Lung microvascular endothelial cell (primary cell): Measurements from ENCODE around the gene SZT2. TPM values are rescaled to one million over a fixed set of nuclear protein-coding genes. Genes with fewer than 3 reads are reported as not detected.

Experiments
- DNase-seq, 2 donors: peaks; one replicate each; pipeline versions ENCODE4 v3.0.0 to v3.0.0-alpha.2; 2010; ENCODE audit warnings: low read depth in 2 of 2
- total RNA-seq: library from RNA; depleted of rRNA; stranded (reverse); fragments of >200 nt; gene quantifications from 2 replicates; pipeline ENCODE4 v1.2.1, GENCODE V29; 2014

SZT2 gene
- 7.6 and 13.7 TPM in 2 replicates for total RNA-seq

DNA sequence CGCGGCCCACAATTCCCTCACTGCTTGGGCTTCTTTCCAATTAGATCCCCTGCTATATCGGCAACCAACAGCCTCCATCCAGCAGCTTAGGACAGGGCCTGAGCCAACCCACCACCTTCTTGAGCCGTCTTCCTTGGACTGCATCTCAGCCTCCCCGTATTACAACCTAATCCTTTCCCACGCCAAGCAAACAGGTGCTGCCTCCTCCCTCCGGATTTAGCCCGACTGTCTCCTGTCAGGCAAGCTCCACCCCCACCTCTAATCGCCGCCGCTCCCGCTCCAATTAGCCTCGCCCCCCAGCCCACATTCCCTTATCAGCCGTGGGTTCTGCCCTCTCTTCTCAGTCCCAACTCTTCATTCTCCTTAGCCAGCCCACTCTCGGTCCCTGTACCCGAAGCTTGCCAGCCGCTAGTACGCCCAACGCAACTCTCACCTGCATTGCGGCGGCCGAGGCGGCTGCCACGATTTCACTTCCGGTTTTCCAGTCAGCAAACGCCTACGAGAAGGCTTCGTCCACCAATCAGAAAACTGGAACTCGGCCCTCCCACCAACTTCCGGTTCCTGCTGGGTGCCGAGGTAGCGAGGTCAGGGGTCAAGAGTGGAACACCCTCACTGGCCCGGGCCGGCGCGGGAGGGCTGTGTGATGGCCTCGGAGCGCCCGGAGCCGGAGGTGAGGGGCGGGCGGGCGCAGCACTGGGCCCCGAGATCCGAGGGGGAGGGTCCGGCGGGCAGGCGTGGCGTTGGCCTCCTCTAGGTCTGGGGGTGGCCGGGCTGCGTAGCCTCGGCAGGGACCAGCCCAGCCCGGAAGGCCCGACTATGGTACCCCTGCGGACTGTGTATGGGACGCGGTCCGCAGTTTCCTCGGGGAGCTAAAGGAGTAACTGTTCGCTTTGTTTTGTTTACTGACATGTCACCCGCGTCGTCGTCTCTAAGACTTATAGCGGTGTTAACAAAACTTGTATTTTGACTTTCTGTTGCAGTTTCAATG lies at the start of gene SZT2, which contains the start of gene MED8:
Gene SZT2 (plus strand): TSS at position 574 of the 988 bp plus-strand sequence. CDS start 70 bp downstream, at position 644.
Gene MED8 (minus strand): TSS at position 475 of the 988 bp plus-strand sequence. CDS start 36 bp downstream, at position 439.
- peak; percentile 95 to 96 for DNase-seq

DNA sequence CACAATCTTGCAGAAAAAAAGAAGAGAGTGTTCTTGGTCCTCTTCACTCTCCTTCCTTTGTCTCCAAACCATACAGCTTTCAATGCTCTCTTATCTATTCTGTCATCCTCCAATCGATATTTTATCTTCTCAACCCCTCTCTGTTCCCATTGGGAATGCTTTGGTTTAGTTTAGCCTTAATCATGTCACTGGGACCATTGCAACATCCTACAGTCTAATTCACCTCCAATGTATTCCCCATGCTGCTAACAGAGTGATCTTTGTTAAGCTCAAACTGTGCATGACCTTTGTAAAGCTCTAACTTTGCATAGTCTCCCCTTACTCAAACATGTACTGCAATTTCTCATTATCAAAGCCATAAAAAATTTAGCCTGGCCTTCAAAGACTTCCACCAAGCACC lies 49.1 kb upstream of the SZT2 start:
- no peak for DNase-seq

DNA sequence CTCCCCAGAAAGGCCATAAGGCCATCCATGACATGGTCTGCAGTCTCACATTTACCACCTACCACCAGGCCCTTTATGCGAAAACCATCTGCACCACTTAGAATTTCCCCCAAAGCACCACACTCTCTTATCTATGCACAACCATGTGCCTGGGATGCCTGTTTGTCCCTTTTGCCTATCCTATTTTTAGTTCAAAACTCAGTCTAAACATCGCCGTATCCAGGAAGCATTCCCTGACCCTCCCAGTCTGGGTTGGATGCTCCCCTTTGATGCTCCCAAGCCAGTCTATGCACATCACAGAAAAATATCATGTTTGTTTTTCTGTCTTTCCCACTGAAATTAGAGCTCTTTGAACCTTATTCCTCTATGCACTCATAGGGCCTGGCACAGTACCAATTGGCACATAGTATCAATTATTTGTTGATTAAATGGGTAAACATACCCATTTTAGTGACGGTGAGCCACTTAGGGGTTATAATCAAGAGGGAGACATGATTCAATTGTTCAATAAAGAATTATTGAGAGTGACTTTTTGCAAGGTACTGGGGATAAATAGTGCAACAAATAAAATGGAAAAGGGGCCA lies 45.3 kb upstream of the SZT2 start:
- peak; percentile 75 to 87 for DNase-seq

DNA sequence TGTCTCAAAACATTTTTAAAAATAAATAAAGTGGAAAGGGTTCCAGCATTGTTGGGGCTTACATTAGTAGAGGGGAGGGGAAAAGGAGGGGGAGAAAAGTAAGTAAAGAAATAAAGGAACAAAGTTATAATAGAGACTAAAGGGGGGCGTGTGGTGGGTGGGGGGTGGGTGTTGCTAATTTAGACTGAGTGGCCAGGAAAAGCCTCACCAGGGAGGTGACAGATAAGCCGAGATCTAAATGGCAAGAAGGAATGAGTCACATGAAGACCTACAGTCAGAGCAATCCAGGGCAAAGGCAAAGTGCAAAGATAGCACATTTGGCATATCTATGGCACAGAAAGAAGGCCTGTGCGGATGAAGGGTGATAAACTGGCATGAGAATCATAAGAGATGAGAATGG lies 44.6 kb upstream of the SZT2 start:
- no peak for DNase-seq

DNA sequence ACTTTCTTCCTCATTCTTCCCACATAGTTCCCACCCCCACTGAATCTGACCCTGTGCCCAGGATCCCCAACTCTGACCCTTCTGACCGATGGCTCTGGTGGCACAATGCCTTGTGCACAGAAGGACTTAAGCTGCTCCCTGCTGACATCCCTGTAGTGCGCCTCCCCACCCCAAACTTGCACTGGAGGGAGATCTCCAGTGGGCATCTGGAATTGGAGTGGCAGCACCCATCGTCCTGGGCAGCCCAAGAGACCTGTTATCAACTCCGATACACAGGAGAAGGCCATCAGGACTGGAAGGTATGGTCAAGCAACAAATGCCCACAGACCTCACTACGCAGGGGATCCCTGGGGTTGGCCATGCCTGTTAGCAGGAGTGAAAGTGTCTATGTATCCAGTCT lies 43.1 kb upstream of the SZT2 start:
- no peak for DNase-seq

DNA sequence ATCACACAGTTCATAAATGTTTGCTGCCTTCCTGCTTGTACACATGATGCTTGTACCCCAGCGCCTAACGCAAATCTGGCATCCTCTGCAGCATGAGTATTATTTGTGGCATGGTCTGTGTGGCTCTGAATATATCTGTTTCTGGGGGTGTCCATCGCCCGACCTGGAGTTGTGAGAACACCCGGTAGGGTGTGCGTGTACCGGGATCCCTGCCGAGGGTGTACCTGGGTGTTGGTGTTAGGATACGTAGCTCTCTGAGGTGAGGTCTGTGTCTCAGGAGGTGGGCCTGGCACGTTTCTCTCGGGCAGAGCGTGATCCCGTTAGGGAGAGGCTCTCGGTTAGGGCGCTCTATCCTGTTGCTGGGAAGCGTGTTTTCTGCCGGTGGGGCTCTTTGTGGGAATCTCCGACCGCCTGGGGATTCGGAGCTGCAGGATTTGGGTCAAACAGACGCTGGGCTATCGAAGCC lies 41.3 kb upstream of the SZT2 start:
- DNase-seq, result no peak

DNA sequence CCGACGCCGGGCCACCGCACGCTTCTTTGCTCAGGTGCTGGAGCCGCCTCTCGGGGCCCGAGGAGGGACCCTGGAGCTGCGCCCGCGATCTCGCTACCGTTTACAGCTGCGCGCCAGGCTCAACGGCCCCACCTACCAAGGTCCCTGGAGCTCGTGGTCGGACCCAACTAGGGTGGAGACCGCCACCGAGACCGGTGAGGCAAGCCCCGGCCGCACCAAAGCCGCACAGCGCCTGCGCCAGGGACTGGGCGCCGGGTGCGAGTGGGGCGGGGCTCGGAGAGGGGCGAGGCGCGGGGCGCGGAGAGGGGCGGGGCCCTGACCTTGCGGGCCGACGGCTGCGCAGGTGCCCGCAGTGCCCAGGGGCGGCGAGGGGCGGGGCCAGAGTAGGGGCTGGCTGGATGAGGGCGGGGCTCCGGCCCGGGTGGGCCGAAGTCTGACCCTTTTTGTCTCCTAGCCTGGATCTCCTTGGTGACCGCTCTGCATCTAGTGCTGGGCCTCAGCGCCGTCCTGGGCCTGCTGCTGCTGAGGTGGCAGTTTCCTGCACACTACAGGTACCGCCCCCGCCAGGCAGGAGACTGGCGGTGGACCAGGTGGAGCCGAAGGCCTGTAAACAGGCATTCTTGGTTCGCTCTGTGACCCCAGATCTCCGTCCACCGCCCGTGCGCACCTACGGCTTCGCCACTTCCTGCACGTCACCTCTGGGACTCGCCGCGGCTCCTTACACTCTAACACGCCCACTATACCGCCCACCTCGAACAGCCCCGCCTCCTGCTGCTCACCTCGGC lies 40.7 kb upstream of the SZT2 start:
- peak; percentile 47 to 65 for DNase-seq

DNA sequence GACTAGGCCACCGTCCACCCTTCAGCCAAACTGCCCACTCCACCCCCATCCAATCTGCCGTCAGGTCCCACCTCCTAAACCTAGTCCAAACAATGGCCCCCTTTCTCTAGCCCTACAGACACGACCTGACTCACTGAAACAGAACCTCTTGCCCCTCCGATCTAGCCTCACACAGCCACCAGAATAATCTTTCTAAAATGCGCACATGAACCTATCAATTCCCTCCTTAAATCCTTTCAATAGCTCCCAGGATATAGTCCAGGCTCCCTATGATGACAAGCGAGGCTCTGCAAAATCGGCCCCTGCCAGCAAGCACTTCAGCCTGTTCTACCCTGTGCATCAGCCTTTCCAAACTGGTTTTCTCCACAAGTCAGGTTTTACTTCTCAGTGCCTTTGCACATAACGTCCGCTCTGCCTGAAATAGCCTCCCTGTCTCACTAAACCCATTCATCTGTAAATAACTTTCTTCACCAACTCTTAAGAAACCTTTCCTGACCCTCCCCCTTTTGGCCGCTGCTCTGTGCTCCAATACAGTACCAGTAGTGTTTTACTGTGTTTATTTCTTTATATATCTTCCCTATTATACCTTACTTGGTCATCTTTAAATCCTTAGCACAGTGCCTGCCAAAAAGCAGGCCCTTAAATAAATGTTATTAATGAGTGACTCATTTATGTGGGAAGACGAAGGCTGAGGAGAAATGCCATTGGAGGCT lies 39.9 kb upstream of the SZT2 start:
- peak in 1 of 2 donors; percentile 18 for DNase-seq

DNA sequence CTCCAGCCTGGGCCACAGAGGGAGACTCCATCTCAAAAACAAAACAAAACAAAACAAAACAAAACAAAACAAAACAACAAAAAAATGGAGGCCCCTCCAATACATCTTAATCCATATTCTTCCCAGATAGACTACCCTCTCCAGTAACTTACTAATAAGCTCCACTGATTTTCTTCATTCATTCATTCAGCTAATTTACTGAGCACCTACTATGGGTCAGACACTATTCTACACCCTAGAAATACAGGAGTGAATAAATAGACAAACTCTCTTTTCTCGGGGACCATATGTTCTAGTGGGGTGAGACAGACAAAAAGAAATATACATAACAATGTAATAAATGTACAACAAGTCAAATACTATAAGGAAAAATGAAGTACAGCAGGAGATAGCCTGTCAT lies 38.7 kb upstream of the SZT2 start:
- DNase-seq, result no peak

DNA sequence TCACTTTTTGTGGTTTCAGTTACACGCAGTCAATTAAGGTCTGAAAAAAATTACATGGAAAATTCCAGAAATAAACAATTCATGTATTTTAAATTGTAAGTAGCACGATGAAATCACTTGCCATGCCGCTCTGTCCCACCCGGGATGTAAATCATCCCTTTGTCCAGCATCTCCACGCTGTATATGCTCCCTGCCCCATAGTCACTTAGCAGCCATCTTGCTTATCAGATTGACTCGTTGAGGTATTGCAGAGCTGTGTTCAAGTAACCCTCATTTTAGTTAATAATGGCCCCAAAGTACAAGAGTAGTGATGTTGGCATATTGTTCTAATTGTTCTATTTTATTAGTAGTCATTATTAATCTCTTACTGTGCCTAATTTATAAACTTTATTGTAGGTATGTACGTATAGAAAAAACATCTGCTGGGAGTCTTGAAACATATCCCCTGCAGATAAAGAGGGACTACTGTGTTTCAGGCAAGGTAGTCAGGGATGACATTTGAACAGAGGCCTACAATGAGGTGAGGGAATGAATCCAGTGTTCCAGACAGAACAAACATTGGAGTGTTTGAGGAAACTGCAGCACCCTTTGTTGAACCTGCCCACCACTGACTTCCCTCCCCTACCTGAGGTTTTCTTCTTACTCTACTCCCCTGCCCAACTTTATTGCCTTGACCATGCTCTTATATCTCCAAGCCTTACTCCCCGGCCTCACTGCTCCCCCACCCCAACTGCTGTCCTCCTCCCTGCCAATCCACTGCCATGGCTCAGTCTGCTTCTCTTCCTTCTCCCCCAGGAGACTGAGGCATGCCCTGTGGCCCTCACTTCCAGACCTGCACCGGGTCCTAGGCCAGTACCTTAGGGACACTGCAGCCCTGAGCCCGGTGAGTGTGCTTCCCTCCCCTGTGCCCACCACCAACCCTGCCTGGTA lies 38.0 kb upstream of the SZT2 start:
- no peak for DNase-seq

DNA sequence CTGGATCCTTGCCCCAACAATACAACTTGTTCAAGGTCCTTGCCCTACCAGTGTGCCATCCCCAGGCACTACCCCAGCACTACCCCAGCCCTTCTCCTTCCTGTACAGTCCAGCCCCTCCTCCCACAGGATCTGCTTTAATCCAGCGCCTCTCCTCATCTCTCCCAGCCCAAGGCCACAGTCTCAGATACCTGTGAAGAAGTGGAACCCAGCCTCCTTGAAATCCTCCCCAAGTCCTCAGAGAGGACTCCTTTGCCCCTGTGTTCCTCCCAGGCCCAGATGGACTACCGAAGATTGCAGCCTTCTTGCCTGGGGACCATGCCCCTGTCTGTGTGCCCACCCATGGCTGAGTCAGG lies 37.4 kb upstream of the SZT2 start:
- DNase-seq, result no peak

DNA sequence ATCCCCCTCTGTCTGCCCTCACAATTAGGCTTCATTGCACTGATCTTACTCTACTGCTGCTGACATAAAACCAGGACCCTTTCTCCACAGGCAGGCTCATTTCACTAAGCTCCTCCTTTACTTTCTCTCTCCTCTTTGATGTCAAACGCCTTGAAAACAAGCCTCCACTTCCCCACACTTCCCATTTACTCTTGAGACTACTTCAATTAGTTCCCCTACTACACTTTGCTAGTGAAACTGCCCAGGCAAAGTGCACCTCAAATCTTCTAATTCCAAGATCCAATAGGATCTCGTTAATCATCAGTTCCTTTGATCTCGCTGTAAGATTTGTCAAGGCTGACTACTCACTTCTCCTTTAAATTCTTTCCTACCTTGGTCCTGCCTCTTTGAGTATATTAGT lies 36.8 kb upstream of the SZT2 start:
- DNase-seq, result no peak

DNA sequence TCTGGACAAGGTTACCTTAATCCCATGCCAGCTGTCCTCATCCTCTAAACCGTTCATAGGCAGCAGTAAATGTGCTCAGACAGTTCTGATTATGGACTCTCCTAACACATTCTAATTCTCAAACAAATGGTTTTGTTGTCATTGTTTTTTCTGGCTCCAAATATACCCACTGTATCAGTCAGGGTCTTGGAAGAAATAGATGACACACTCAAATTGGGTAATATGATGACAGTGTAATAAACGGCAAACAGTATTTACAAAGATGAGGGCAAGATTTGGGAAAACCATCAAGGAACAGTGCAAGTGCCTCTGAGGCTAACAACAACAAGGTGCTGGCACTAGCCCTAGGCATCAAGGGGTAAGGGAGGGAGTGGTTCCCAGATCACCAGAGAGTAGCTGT lies 35.2 kb upstream of the SZT2 start:
- DNase-seq, result no peak

DNA sequence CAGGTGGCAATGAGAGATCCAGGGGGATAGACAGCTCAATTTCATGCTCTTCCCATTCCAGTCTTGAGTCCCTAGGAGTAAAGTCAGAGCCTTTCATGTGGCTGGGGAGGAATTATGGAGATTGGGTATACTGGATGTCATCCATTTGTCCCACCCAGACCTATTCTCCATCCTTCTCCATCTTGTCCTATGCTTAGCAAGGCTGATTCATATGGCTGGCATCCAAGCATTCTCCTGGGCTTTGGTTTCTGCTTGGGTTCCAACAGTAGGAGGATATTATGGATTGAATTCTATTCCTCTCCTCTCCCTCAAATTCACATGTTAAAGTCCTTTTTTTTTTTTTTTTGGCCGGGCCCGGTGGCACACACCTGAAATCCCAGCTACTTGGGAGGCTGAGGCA lies 34.8 kb upstream of the SZT2 start:
- no peak for DNase-seq

DNA sequence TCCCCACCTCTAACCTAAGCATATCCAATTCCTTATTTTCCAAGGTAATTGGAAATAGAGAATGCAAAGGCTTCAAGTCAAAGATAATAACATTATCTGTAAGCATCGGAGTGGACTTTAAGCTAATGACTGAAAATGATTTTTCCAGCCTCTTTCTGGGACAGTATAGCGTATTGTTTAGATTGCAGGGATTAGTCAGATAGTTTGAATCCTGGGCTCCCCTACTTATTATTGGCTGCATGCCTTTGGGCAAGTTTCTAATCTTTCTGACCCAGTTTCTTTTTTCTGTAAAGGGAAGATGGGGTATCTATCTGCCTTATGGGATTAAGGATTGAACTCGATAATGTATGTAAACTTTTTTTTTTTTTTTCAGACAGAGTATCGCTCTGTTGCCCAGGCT lies 32.4 kb upstream of the SZT2 start:
- DNase-seq, result no peak

DNA sequence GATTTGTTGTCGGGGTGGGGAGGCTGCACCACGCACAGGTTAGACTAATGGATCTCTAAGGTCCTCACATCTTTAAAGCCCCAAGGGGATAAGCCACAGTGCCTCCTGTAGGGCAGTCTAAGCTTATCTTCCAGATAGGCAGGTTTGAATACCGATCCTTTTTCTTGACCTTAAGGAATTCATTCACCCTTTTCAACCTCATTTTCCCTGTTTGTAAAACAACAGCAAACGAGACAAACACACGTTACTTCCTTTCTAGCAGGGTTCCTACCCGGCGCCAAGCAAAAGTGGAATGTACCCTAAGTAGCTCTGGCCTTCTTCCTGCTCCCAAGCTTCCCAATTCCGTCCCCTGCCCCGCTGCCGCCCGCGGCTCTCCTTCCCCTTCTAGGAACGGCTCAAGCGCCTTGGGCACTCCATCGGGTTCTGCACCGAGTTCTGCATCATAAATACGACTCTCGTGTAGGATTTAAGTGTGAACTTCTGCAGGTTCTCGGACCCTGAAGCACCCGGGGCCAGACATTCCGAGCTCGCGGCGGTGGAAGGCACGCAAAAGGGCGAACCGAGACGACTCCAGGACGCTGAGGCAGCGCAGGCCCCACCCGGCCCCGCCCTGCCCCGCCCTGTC lies 31.5 kb upstream of the SZT2 start:
- peak; percentile 52 to 65 for DNase-seq

DNA sequence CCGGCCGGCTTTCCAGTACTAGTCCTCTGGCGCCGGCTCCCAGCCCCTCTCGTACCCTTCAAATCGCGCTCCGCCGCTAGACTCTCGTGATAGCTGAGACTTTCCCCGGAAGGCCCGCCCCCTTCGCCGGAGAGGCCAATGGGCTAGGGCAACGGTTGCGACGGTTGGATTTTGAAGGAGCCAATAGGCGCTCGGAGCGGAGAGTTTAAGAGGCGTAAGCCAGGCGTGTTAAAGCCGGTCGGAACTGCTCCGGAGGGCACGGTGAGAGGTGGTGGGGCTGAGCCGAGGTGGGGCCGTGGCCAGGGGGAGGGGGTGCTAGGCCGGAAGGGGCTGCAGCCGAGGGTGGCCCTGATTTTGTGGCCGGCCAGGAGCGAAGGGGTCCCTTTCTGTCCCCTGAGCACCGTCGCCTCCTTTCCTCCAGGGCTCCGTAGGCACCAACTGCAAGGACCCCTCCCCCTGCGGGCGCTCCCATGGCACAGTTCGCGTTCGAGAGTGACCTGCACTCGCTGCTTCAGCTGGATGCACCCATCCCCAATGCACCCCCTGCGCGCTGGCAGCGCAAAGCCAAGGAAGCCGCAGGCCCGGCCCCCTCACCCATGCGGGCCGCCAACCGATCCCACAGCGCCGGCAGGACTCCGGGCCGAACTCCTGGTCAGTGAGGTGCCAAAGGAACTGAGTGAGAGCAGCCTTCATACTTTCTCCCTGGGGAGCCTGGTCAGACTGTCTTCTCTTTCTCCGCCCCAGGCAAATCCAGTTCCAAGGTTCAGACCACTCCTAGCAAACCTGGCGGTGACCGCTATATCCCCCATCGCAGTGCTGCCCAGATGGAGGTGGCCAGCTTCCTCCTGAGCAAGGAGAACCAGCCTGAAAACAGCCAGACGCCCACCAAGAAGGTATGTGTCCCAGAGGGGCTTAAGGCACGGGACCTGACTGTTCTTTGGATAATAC lies 30.7 kb upstream of the SZT2 start, which contains the start of gene CDC20:
Gene CDC20 (plus strand): TSS at position 236 of the 948 bp plus-strand sequence. CDS start 235 bp downstream, at position 471.
- DNase-seq, result peak; percentile 96

DNA sequence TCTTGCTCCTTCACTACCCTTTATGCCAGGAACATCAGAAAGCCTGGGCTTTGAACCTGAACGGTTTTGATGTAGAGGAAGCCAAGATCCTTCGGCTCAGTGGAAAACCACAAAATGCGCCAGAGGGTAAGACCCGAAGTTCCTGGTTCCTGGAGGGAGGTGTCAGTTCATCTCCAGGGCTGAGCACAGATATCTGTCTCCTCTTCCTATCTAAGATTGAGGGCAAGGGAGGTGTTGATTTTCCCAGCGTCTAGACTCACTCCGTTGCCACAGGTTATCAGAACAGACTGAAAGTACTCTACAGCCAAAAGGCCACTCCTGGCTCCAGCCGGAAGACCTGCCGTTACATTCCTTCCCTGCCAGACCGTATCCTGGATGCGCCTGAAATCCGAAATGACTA lies 30.0 kb upstream of the SZT2 start:
- peak in 1 of 2 donors; percentile 9 for DNase-seq
